A673 (cell line): ENCODE measurements around the gene ZNF100. TPM values are rescaled to one million over a fixed set of nuclear protein-coding genes. Genes with fewer than 3 reads are reported as not detected.

ENCODE experiments used
- BruUV-seq: library from RNA; stranded (reverse); fragments of 400-500 nt; replicated peaks from 2 replicates; lab custom pipeline; 2021; lab: Mats Ljungman, UMichigan
- CTCF ChIA-PET: fragments of 300-600 bp; sonication (Branson Sonifier 250); formaldehyde crosslinking; loops from one replicate; lab custom pipeline; 2022; ENCODE audit warnings: antibody characterized with exemption; lab: Charles Lee
- POLR2A ChIA-PET: fragments of 300-600 bp; sonication (Branson Sonifier 250); formaldehyde crosslinking; loops from one replicate; lab custom pipeline; 2022; ENCODE audit warnings: antibody characterized with exemption; ENCODE audit not compliant: low non-redundant PET; lab: Charles Lee
- DNase-seq: peaks from one replicate; pipeline ENCODE4 v3.0.0-alpha.2; 2015; ENCODE audit warnings: low spot score
- H3K27ac ChIP-seq: fragments of 200-600 bp; sonication (generic); 2 replicates; pipeline ENCODE4 v1.5.1; 2016; ENCODE audit warnings: mixed run types, low read depth, mild to moderate bottlenecking, mixed read lengths, antibody characterized with exemption, low read length; ENCODE audit not compliant: poor library complexity, severe bottlenecking
- H3K27me3 ChIP-seq: fragments of 200-600 bp; sonication (generic); replicated peaks from 2 replicates; pipeline ENCODE4 v1.6.1; 2017; ENCODE audit warnings: mixed run types, low read depth, mild to moderate bottlenecking, mixed read lengths, antibody characterized with exemption, low read length; ENCODE audit not compliant: insufficient read depth, poor library complexity
- H3K36me3 ChIP-seq: fragments of 200-600 bp; sonication (generic); 2 replicates; pipeline ENCODE4 v1.6.1; 2016; ENCODE audit warnings: mixed run types, mild to moderate bottlenecking, mixed read lengths, antibody characterized with exemption, low read length; ENCODE audit not compliant: insufficient read depth, poor library complexity, severe bottlenecking
- H3K4me1 ChIP-seq: fragments of 200-600 bp; sonication (generic); 2 replicates; pipeline ENCODE4 v1.6.1; 2017; ENCODE audit warnings: mixed run types, mild to moderate bottlenecking, mixed read lengths, antibody characterized with exemption, low read length; ENCODE audit not compliant: insufficient read depth, poor library complexity, severe bottlenecking
- H3K4me3 ChIP-seq: fragments of 200-600 bp; sonication (generic); 2 replicates; pipeline ENCODE4 v1.5.1; 2016; ENCODE audit warnings: low read depth, mixed run types, mild to moderate bottlenecking, mixed read lengths, low read length; ENCODE audit not compliant: poor library complexity, severe bottlenecking
- H3K9me3 ChIP-seq: fragments of 200-600 bp; sonication (generic); 2 replicates; pipeline ENCODE4 v1.6.1; 2016; ENCODE audit warnings: mixed run types, low read depth, mild to moderate bottlenecking, mixed read lengths, antibody characterized with exemption, low read length; ENCODE audit not compliant: poor library complexity, severe bottlenecking
- EZH2 ChIP-seq: fragments of 200-600 bp; sonication (generic); IDR thresholded peaks from 2 replicates; pipeline ENCODE4 v1.6.1; 2017; ENCODE audit warnings: borderline replicate concordance, low read depth, mild to moderate bottlenecking, mixed read lengths, antibody characterized with exemption, low read length; ENCODE audit not compliant: poor library complexity, severe bottlenecking
- intact Hi-C: fragments of 100-400 bp; cut with micrococcal nuclease; formaldehyde crosslinking; loops from one replicate; pipeline ENCODE4 v1.10.0; 2022; ENCODE audit not compliant: unreplicated experiment
- total RNA-seq: library from RNA; stranded (reverse); gene quantifications from 2 replicates; pipeline ENCODE4 v1.2.3, GENCODE V29; 2021
- TF ChIP-seq, protein P1 (sequence below): fragments of 300-800, 200-600 bp; sonication (generic); conservative IDR thresholded peaks from 2 replicates; pipeline ENCODE4 v1.5.1; 2017; ENCODE audit warnings: low read depth, mild to moderate bottlenecking, antibody characterized with exemption, low read length, moderate library complexity, mixed read lengths

ZNF100 gene
- total RNA-seq, 1 experiment from 2014 or later = 19.2 TPM

DNA sequence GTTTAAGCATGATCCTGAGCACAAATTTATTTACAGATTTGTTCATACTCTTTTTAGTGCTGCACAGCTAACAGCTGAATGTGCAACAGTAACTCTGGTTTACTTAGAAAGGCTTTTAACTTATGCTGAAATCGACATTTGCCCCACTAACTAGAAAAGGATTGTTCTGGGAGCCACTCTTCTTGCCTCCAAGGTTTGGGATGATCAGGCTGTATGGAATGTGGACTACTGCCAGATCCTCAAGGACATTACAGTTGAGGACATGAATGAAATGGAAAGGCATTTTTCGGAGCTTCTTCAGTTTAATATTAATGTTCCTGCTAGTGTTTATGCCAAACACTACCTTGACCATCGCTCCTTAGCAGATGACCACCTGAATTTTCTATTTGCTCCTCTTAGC is 16.0 kb downstream of the ZNF100 start:
- POLR2A ChIA-PET = interaction anchor here (0.6 kb wide), 1 partner anchor 8 kb away, joined by 3 read pairs; no protein-coding TSS in a partner anchor
- DNase-seq = no peak
- intact Hi-C loops = no loop called here
- Histone ChIP-seq H3K27me3 (no peaks in the 10 kb centered on the region), H3K27ac (no peak overlapping the region), H3K36me3 (peaks cover 27% of the 10 kb centered on the region), H3K4me1 (no peaks in the 10 kb centered on the region), H3K4me3 (no peak overlapping the region), H3K9me3 (peaks cover 21% of the 10 kb centered on the region)
- CTCF ChIA-PET = no interaction called here
- no TSS peak for BruUV-seq
- TF ChIP-seq EZH2 = no peak
- TF ChIP-seq, protein P1, sequence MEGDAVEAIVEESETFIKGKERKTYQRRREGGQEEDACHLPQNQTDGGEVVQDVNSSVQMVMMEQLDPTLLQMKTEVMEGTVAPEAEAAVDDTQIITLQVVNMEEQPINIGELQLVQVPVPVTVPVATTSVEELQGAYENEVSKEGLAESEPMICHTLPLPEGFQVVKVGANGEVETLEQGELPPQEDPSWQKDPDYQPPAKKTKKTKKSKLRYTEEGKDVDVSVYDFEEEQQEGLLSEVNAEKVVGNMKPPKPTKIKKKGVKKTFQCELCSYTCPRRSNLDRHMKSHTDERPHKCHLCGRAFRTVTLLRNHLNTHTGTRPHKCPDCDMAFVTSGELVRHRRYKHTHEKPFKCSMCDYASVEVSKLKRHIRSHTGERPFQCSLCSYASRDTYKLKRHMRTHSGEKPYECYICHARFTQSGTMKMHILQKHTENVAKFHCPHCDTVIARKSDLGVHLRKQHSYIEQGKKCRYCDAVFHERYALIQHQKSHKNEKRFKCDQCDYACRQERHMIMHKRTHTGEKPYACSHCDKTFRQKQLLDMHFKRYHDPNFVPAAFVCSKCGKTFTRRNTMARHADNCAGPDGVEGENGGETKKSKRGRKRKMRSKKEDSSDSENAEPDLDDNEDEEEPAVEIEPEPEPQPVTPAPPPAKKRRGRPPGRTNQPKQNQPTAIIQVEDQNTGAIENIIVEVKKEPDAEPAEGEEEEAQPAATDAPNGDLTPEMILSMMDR = no peak

DNA sequence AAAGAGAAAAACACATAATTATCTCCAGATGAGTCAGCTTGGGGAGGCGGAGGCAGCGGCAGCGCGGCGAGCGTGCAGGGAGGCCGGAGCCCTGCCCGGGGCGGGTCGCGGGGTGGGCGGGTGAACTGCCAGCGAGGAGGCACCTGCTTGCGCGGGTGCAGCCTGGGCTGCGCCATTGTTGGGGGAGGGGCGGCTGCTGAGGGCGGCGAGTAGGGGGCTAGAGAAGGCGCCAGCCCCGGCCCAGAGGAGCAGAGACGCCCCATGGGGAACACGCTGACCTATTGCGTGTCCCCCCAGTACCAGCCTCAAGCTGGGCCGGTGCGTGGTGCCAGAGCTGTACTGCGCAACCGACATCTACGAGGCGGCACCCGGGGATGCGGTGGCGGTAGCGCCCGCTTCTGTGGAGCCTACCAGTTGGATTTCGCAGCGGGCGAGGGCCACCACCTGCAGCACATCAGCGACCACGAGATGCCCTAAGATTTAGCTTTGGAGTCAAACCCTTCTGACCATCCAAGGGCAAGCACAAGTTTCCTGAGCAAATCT is 16.7 kb downstream of the ZNF100 start:
- no peak for TF ChIP-seq EZH2
- TF ChIP-seq, protein P1 = no peak
- POLR2A ChIA-PET = interaction anchor here (0.6 kb wide), 1 partner anchor 9 kb away, joined by 3 read pairs; no protein-coding TSS in a partner anchor
- intact Hi-C loops = no loop called here
- H3K27me3 ChIP-seq = no peaks in the 10 kb centered on the region
- H3K36me3 ChIP-seq = peaks cover 27% of the 10 kb centered on the region
- no peak for DNase-seq
- no peak overlapping the region for H3K27ac ChIP-seq
- no TSS peak for BruUV-seq
- H3K4me1 ChIP-seq = no peaks in the 10 kb centered on the region
- H3K4me3 ChIP-seq = no peak overlapping the region
- peaks cover 17% of the 10 kb centered on the region for H3K9me3 ChIP-seq
- CTCF ChIA-PET = no interaction called here

DNA sequence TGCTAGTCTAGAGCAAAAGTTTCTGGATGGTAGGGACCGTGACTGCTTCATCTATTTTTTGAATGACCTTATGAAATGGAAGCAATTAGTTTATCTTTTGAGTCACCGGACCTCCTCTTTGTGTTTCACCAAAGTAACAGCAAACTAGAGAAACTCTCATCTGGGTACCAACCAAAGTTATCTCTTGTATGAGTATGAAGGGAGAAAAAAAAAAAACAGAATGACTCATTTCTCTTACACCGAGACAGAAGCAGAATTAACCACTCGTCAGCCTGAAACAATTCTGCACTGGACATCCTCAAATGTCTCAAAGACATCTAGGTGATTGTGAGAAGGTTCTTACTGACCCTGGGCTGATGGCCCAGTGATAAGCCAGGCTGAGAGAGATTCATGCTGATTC is 18.3 kb downstream of the ZNF100 start:
- intact Hi-C loops = no loop called here
- Histone ChIP-seq H3K9me3 (peaks cover 17% of the 10 kb centered on the region), H3K27ac (no peak overlapping the region), H3K27me3 (no peaks in the 10 kb centered on the region), H3K4me3 (no peak overlapping the region), H3K36me3 (peaks cover 31% of the 10 kb centered on the region), H3K4me1 (no peaks in the 10 kb centered on the region)
- BruUV-seq = no TSS peak
- ChIA-PET CTCF (no interaction called here), POLR2A (no interaction called here)
- no peak for DNase-seq
- TF ChIP-seq, protein P1 = no peak
- TF ChIP-seq EZH2 = no peak
